HCT116 (cell line): Measurements from ENCODE around the gene DEPDC1B. TPM values are rescaled to one million over a fixed set of nuclear protein-coding genes. Genes with fewer than 3 reads are reported as not detected.

ENCODE experiments used
- ATAC-seq: fragments of 200-7000 bp; cut with Tn5 transposase; 2 replicates; pipeline ENCODE4 v1.9.1; 2020; ENCODE audit warnings: mild to moderate bottlenecking, moderate library complexity
- BruUV-seq: library from RNA; stranded (reverse); fragments of 400-500 nt; replicated peaks from 2 replicates; lab custom pipeline; 2021; lab: Mats Ljungman, UMichigan
- CTCF ChIA-PET: fragments of 300-600 bp; sonication (Branson Sonifier 250); formaldehyde crosslinking; loops from one replicate; lab custom pipeline; 2021; ENCODE audit warnings: antibody characterized with exemption; lab: Charles Lee
- POLR2A ChIA-PET: fragments of 300-600, 350-600 bp; sonication (Branson Sonifier 250); formaldehyde crosslinking; loops from one replicate; lab custom pipeline; 2021; ENCODE audit warnings: antibody characterized with exemption; lab: Charles Lee
- RAD21 ChIA-PET, 2 experiments: fragments of 300-600 bp; sonication (Branson Sonifier 250); formaldehyde crosslinking; loops; one replicate each; lab custom pipeline; 2023; ENCODE audit warnings: low total read pairs in 2 of 2; ENCODE audit not compliant: uncharacterized antibody in 2 of 2, unreplicated experiment in 2 of 2, low non-redundant PET in 1 of 2; lab: Charles Lee
- DNase-seq: peaks from one replicate; pipeline ENCODE4 v3.0.0-alpha.2; 2010; ENCODE audit warnings: low read depth, low spot score
- H2AFZ ChIP-seq: fragments of 200-600 bp; shearing (Covaris generic), sonication (generic); 2 replicates; pipeline ENCODE4 v1.6.1; 2017; ENCODE audit warnings: low read depth, mixed run types, mixed read lengths, antibody characterized with exemption, low read length; ENCODE audit not compliant: poor library complexity, severe bottlenecking
- H3K27ac ChIP-seq: 2 replicates; pipeline ENCODE4 v1.5.1; 2012; ENCODE audit warnings: low read depth, low read length
- H3K27me3 ChIP-seq: fragments of 200-600 bp; sonication (generic); 2 replicates; pipeline ENCODE4 v1.6.1; 2016; ENCODE audit warnings: mixed run types, low read length, mixed read lengths; ENCODE audit not compliant: insufficient read depth
- H3K36me3 ChIP-seq, 2 experiments: fragments of 200-500 bp in 1 of 2; fragments of 200-600 bp in 1 of 2; sonication (Bioruptor generic) in 1 of 2; sonication (generic) in 1 of 2; 2 replicates each; pipeline versions ENCODE4 v1.5.1 to v1.6.1; 2014 to 2016; ENCODE audit warnings: low read length in 2 of 2, inconsistent platforms in 1 of 2, mixed read lengths in 1 of 2, mixed run types in 1 of 2; ENCODE audit not compliant: insufficient read depth in 2 of 2, control insufficient read depth in 1 of 2
- H3K4me1 ChIP-seq, 2 experiments: fragments of 200-600 bp in 1 of 2; sonication (generic) in 1 of 2; 2 replicates each; pipeline versions ENCODE4 v1.5.1 to v1.6.1; 2012 to 2017; ENCODE audit warnings: low read length in 2 of 2, inconsistent platforms in 1 of 2, mild to moderate bottlenecking in 1 of 2, mixed read lengths in 1 of 2, mixed run types in 1 of 2, moderate library complexity in 1 of 2; ENCODE audit not compliant: insufficient read depth in 2 of 2, control insufficient read depth in 1 of 2
- H3K4me2 ChIP-seq: fragments of 200-600 bp; sonication (generic); 2 replicates; pipeline ENCODE4 v1.6.1; 2017; ENCODE audit warnings: mixed run types, low read length, mixed read lengths
- H3K4me3 ChIP-seq, 2 experiments: fragments of 200-600 bp in 1 of 2; sonication (generic) in 1 of 2; replicated peaks in 1 of 2; 2 replicates each; pipeline ENCODE4 v1.5.1; 2011 to 2016; ENCODE audit warnings: low read length in 2 of 2, control low read depth in 1 of 2, low read depth in 1 of 2, mild to moderate bottlenecking in 1 of 2, mixed read lengths in 1 of 2, mixed run types in 1 of 2
- H3K79me2 ChIP-seq: fragments of 200-600 bp; sonication (generic); 2 replicates; pipeline ENCODE4 v1.6.1; 2017; ENCODE audit warnings: mild to moderate bottlenecking, mixed run types, low read length, moderate library complexity, mixed read lengths; ENCODE audit not compliant: insufficient read depth
- H3K9ac ChIP-seq: fragments of 200-600 bp; sonication (generic); 2 replicates; pipeline ENCODE4 v1.6.1; 2016; ENCODE audit warnings: low read length, mixed read lengths
- H3K9me2 ChIP-seq: fragments of 200-600 bp; sonication (generic), shearing (Covaris generic); 2 replicates; pipeline ENCODE4 v1.6.1; 2017; ENCODE audit warnings: mixed run types, mild to moderate bottlenecking, moderate library complexity; ENCODE audit not compliant: insufficient read depth
- H3K9me3 ChIP-seq, 2 experiments: fragments of 200-500 bp in 1 of 2; fragments of 200-600 bp in 1 of 2; sonication (Bioruptor generic) in 1 of 2; sonication (generic) in 1 of 2; 2 replicates each; pipeline ENCODE4 v1.6.1; 2014 to 2017; ENCODE audit warnings: low read length in 2 of 2, mixed read lengths in 2 of 2, inconsistent platforms in 1 of 2, low read depth in 1 of 2, mild to moderate bottlenecking in 1 of 2, mixed run types in 1 of 2, moderate library complexity in 1 of 2; ENCODE audit not compliant: control insufficient read depth in 1 of 2, insufficient read depth in 1 of 2
- H4K20me1 ChIP-seq: fragments of 200-600 bp; sonication (generic), shearing (Covaris generic); 2 replicates; pipeline ENCODE4 v1.6.1; 2017; ENCODE audit warnings: mixed run types, mild to moderate bottlenecking, moderate library complexity; ENCODE audit not compliant: insufficient read depth
- CEBPB ChIP-seq: IDR thresholded peaks from 2 replicates; pipeline ENCODE4 v1.6.1; 2012; ENCODE audit warnings: low read depth
- EGR1 ChIP-seq: IDR thresholded peaks from 2 replicates; pipeline ENCODE4 v1.6.1; 2012; ENCODE audit warnings: low read depth
- ELF1 ChIP-seq: IDR thresholded peaks from 2 replicates; pipeline ENCODE4 v1.6.1; 2012; ENCODE audit warnings: low read depth, borderline replicate concordance
- EZH2phosphoT487 ChIP-seq: fragments of 200-600 bp; IDR thresholded peaks from 2 replicates; pipeline ENCODE4 v1.6.1; 2018; ENCODE audit warnings: antibody characterized with exemption, borderline replicate concordance
- JUND ChIP-seq: IDR thresholded peaks from 2 replicates; pipeline ENCODE4 v1.6.1; 2012
- POLR2AphosphoS5 ChIP-seq: IDR thresholded peaks from 2 replicates; pipeline ENCODE4 v1.6.1; 2011; ENCODE audit warnings: mild to moderate bottlenecking, low read depth, low read length, moderate library complexity
- SIN3A ChIP-seq: IDR thresholded peaks from 2 replicates; pipeline ENCODE4 v1.6.1; 2012; ENCODE audit warnings: low read depth
- SRF ChIP-seq: IDR thresholded peaks from 2 replicates; pipeline ENCODE4 v1.6.1; 2012; ENCODE audit warnings: low read depth
- TCF7L2 ChIP-seq: IDR thresholded peaks from 2 replicates; pipeline ENCODE4 v1.7.0; 2011; ENCODE audit warnings: borderline replicate concordance, inconsistent platforms; ENCODE audit not compliant: insufficient read depth, insufficient read length; ENCODE audit errors: extremely low read depth
- YY1 ChIP-seq: IDR thresholded peaks from 2 replicates; pipeline ENCODE4 v1.6.1; 2011; ENCODE audit warnings: low read length, low read depth, moderate library complexity, mild to moderate bottlenecking; ENCODE audit not compliant: insufficient replicate concordance; ENCODE audit errors: extremely low read depth
- ZNF274 ChIP-seq: fragments of 200-500 bp; sonication (Bioruptor generic); IDR thresholded peaks from 2 replicates; pipeline ENCODE4 v1.6.1; 2014; ENCODE audit warnings: mild to moderate bottlenecking, low read depth, low read length, inconsistent platforms
- intact Hi-C: fragments of 100-400 bp; cut with micrococcal nuclease; formaldehyde crosslinking; loops from 2 replicates; pipeline ENCODE4 v1.10.0; 2022
- total RNA-seq: library from RNA; stranded (reverse); gene quantifications from one replicate; pipeline ENCODE4 v1.2.1, GENCODE V29; 2021; ENCODE audit not compliant: unreplicated experiment
- TF ChIP-seq, protein P1 (sequence below): IDR thresholded peaks from 2 replicates; pipeline ENCODE4 v1.6.1; 2012
- TF ChIP-seq, protein P2 (sequence below): IDR thresholded peaks from 2 replicates; pipeline ENCODE4 v1.6.1; 2012; ENCODE audit warnings: low read depth
- TF ChIP-seq, protein P3 (sequence below), 3 experiments: fragments of 200-600 bp in 1 of 3; sonication (generic) in 1 of 3; IDR thresholded peaks in 2 of 3; conservative IDR thresholded peaks in 1 of 3; 2 replicates each; pipeline ENCODE4 v1.5.1; 2012 to 2017; ENCODE audit warnings: low read depth in 2 of 3, low read length in 2 of 3, antibody characterized with exemption in 1 of 3, borderline replicate concordance in 1 of 3, control low read depth in 1 of 3, mild to moderate bottlenecking in 1 of 3, mixed read lengths in 1 of 3, mixed run types in 1 of 3, moderate library complexity in 1 of 3; ENCODE audit not compliant: insufficient read depth in 1 of 3

The DEPDC1B gene
- total RNA-seq, 1 experiment from 2014 or later: 39.7 TPM

DNA sequence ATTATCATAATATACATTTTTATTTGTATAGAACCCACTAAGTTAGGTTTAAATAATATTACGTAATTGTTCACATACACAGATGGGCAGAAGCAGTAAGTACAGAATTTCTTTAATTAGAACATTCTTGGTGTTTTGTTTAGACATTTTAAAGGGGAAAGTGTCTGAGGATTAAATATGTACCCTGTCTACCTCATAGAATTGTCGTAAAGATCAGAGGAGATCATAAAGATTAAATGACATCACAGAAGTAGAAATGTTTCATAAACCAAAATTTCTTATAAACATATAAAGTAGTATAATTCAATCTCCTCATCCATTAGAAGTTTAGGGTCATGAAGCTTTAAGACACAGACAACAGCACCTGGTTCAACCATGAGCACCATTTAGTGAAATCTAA, 20.1 kb downstream of the DEPDC1B start:
- Histone ChIP-seq H3K9me3 (no peaks in the 10 kb centered on the region), H3K4me1 (peaks cover 0 to 6% of the 10 kb centered on the region in 2 experiments; a peak in 1 of 4 replicates), H2AFZ (no peak overlapping the region), H4K20me1 (0 out of 2 replicates have a peak, but pooled peaks cover 3% of the 10 kb centered on the region), H3K4me2 (no peak overlapping the region), H3K27me3 (no peaks in the 10 kb centered on the region), H3K27ac (no peak overlapping the region), H3K79me2 (peaks cover 85% of the 10 kb centered on the region), H3K4me3 (no peak overlapping the region), H3K36me3 (no peaks in the 10 kb centered on the region), H3K9me2 (no peaks in the 10 kb centered on the region), H3K9ac (no peak overlapping the region)
- intact Hi-C loops: loop anchor here (5.0 kb wide), 2 partner anchors 247 to 372 kb away; no protein-coding TSS in a partner anchor
- TF ChIP-seq ELF1: no peak
- TF ChIP-seq JUND: no peak
- TF ChIP-seq CEBPB: no peak
- no peak for TF ChIP-seq SRF
- TF ChIP-seq ZNF274: no peak
- TF ChIP-seq, protein P1, sequence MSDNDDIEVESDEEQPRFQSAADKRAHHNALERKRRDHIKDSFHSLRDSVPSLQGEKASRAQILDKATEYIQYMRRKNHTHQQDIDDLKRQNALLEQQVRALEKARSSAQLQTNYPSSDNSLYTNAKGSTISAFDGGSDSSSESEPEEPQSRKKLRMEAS: no peak
- TF ChIP-seq POLR2AphosphoS5: no peak
- TF ChIP-seq YY1: no peak
- TF ChIP-seq EGR1: no peak
- TF ChIP-seq SIN3A: no peak
- TF ChIP-seq, protein P2, sequence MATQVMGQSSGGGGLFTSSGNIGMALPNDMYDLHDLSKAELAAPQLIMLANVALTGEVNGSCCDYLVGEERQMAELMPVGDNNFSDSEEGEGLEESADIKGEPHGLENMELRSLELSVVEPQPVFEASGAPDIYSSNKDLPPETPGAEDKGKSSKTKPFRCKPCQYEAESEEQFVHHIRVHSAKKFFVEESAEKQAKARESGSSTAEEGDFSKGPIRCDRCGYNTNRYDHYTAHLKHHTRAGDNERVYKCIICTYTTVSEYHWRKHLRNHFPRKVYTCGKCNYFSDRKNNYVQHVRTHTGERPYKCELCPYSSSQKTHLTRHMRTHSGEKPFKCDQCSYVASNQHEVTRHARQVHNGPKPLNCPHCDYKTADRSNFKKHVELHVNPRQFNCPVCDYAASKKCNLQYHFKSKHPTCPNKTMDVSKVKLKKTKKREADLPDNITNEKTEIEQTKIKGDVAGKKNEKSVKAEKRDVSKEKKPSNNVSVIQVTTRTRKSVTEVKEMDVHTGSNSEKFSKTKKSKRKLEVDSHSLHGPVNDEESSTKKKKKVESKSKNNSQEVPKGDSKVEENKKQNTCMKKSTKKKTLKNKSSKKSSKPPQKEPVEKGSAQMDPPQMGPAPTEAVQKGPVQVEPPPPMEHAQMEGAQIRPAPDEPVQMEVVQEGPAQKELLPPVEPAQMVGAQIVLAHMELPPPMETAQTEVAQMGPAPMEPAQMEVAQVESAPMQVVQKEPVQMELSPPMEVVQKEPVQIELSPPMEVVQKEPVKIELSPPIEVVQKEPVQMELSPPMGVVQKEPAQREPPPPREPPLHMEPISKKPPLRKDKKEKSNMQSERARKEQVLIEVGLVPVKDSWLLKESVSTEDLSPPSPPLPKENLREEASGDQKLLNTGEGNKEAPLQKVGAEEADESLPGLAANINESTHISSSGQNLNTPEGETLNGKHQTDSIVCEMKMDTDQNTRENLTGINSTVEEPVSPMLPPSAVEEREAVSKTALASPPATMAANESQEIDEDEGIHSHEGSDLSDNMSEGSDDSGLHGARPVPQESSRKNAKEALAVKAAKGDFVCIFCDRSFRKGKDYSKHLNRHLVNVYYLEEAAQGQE: no peak
- TF ChIP-seq, protein P3, sequence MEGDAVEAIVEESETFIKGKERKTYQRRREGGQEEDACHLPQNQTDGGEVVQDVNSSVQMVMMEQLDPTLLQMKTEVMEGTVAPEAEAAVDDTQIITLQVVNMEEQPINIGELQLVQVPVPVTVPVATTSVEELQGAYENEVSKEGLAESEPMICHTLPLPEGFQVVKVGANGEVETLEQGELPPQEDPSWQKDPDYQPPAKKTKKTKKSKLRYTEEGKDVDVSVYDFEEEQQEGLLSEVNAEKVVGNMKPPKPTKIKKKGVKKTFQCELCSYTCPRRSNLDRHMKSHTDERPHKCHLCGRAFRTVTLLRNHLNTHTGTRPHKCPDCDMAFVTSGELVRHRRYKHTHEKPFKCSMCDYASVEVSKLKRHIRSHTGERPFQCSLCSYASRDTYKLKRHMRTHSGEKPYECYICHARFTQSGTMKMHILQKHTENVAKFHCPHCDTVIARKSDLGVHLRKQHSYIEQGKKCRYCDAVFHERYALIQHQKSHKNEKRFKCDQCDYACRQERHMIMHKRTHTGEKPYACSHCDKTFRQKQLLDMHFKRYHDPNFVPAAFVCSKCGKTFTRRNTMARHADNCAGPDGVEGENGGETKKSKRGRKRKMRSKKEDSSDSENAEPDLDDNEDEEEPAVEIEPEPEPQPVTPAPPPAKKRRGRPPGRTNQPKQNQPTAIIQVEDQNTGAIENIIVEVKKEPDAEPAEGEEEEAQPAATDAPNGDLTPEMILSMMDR (IDR thresholded peaks at IDR 0.05 in 2 of 3, conservative IDR thresholded peaks at IDR 0.05 in 1 of 3; ENCODE audit: borderline replicate concordance in 1 of 3, insufficient read depth in 1 of 3, low read depth in 2 of 3, low read length in 2 of 3): no peak
- TF ChIP-seq EZH2phosphoT487: no peak
- no peak for TF ChIP-seq TCF7L2
- RAD21 ChIA-PET: no interaction called here
- no TSS peak for BruUV-seq
- ATAC-seq (no peak), DNase-seq (no peak)
- CTCF ChIA-PET: interaction anchor here (1.8 kb wide), 1 partner anchor 11 kb away, joined by 5 read pairs; no protein-coding TSS in a partner anchor
- POLR2A ChIA-PET: no interaction called here
